SU-DHL-6 (cell line): Measurements from ENCODE around the gene GRIK5.

ENCODE experiments used
- H2AFZ ChIP-seq: fragments of 200-600 bp; sonication (generic); 2 replicates; pipeline ENCODE4 v1.6.1; 2014; ENCODE audit warnings: low read depth, mild to moderate bottlenecking, moderate library complexity, mixed read lengths, antibody characterized with exemption, low read length; ENCODE audit not compliant: severe bottlenecking
- H3F3A ChIP-seq: fragments of 200-600 bp; shearing (Covaris generic); 2 replicates; pipeline ENCODE4 v1.6.0; 2016; ENCODE audit warnings: antibody characterized with exemption, mild to moderate bottlenecking; ENCODE audit not compliant: insufficient read depth
- H3K27ac ChIP-seq: fragments of 200-600 bp; sonication (generic); 2 replicates; pipeline ENCODE4 v1.5.1; 2016; ENCODE audit warnings: low read depth, mild to moderate bottlenecking, low read length, moderate library complexity, mixed read lengths
- H3K27me3 ChIP-seq: fragments of 200-600 bp; sonication (generic), shearing (Covaris generic); 2 replicates; pipeline ENCODE4 v1.6.0; 2014; ENCODE audit warnings: mild to moderate bottlenecking, low read length
- H3K36me3 ChIP-seq: fragments of 200-600 bp; sonication (generic); 2 replicates; pipeline ENCODE4 v1.6.1; 2014; ENCODE audit warnings: mild to moderate bottlenecking, low read length, mixed read lengths
- H3K4me2 ChIP-seq: fragments of 300-600, 200-600 bp; shearing (Covaris generic), sonication (generic); 2 replicates; pipeline ENCODE4 v1.6.0; 2014; ENCODE audit warnings: low read length, low read depth, mild to moderate bottlenecking; ENCODE audit not compliant: poor library complexity, severe bottlenecking
- H3K4me3 ChIP-seq: fragments of 200-600 bp; sonication (generic); 2 replicates; pipeline ENCODE4 v1.5.1; 2014; ENCODE audit warnings: antibody characterized with exemption, low read length, mild to moderate bottlenecking, mixed read lengths; ENCODE audit not compliant: insufficient read depth, poor library complexity, severe bottlenecking
- H3K79me2 ChIP-seq: fragments of 200-600 bp; sonication (generic); 2 replicates; pipeline ENCODE4 v1.6.1; 2014; ENCODE audit warnings: mild to moderate bottlenecking, low read length, moderate library complexity; ENCODE audit not compliant: insufficient read depth
- H3K9ac ChIP-seq: fragments of 200-600 bp; sonication (generic); 2 replicates; pipeline ENCODE4 v1.7.0; 2014; ENCODE audit warnings: mild to moderate bottlenecking, low read length
- H3K9me2 ChIP-seq: fragments of 200-600 bp; sonication (generic); replicated peaks from 2 replicates; pipeline ENCODE4 v1.6.1; 2014; ENCODE audit warnings: low read length; ENCODE audit not compliant: insufficient read depth
- H3K9me3 ChIP-seq: fragments of 200-600 bp; sonication (generic); 2 replicates; pipeline ENCODE4 v1.6.1; 2014; ENCODE audit warnings: low read length, mixed read lengths; ENCODE audit not compliant: insufficient read depth
- H4K20me1 ChIP-seq: fragments of 200-600 bp; sonication (generic); 2 replicates; pipeline ENCODE4 v1.6.1; 2014; ENCODE audit warnings: low read depth, mild to moderate bottlenecking, antibody characterized with exemption, low read length, moderate library complexity, mixed read lengths
- CTCF ChIP-seq: fragments of 200-600 bp; sonication (generic); IDR thresholded peaks from one replicate; pipeline ENCODE4 v1.5.1; 2017; ENCODE audit warnings: antibody characterized with exemption, mild to moderate bottlenecking, low read length, moderate library complexity; ENCODE audit not compliant: insufficient read depth, poor library complexity, severe bottlenecking
- EZH2phosphoT487 ChIP-seq: fragments of 200-600 bp; sonication (generic), shearing (Covaris generic); conservative IDR thresholded peaks from 2 replicates; pipeline ENCODE4 v1.6.1; 2018; ENCODE audit warnings: mild to moderate bottlenecking, antibody characterized with exemption, low read length, moderate library complexity, mixed read lengths

Gene GRIK5

GRCh38 chr19:42022616-42023015 is 47.4 kb downstream of the GRIK5 start:
- Histone ChIP-seq H3K9ac (no peak overlapping the region), H3K9me3 (no peaks in the 10 kb centered on the region), H3K36me3 (no peaks in the 10 kb centered on the region), H3K4me2 (no peak overlapping the region), H3K4me3 (no peak overlapping the region), H3K27ac (no peak overlapping the region), H3K27me3 (no peaks in the 10 kb centered on the region), H4K20me1 (no peaks in the 10 kb centered on the region), H3K79me2 (no peaks in the 10 kb centered on the region), H3F3A (no peaks in the 10 kb centered on the region), H3K9me2 (no peaks in the 10 kb centered on the region), H2AFZ (no peak overlapping the region)
- TF ChIP-seq EZH2phosphoT487 (no peak), CTCF (no peak)

GRCh38 chr19:42021185-42021584 is 48.8 kb downstream of the GRIK5 start:
- no peak overlapping the region for H2AFZ ChIP-seq
- no peaks in the 10 kb centered on the region for H3K9me3 ChIP-seq
- no peak overlapping the region for H3K4me3 ChIP-seq
- no peaks in the 10 kb centered on the region for H3K9me2 ChIP-seq
- no peaks in the 10 kb centered on the region for H4K20me1 ChIP-seq
- H3K4me2 ChIP-seq: no peak overlapping the region
- no peaks in the 10 kb centered on the region for H3F3A ChIP-seq
- no peaks in the 10 kb centered on the region for H3K27me3 ChIP-seq
- no peak overlapping the region for H3K27ac ChIP-seq
- no peak for TF ChIP-seq EZH2phosphoT487
- TF ChIP-seq CTCF: no peak
- no peaks in the 10 kb centered on the region for H3K79me2 ChIP-seq
- no peak overlapping the region for H3K9ac ChIP-seq
- H3K36me3 ChIP-seq: no peaks in the 10 kb centered on the region

GRCh38 chr19:42018503-42019193 is 51.4 kb downstream of the GRIK5 start:
- no peaks in the 10 kb centered on the region for H3K9me2 ChIP-seq
- no peak overlapping the region for H3K4me3 ChIP-seq
- no peak overlapping the region for H3K4me2 ChIP-seq
- no peaks in the 10 kb centered on the region for H3K9me3 ChIP-seq
- H3K27me3 ChIP-seq: no peaks in the 10 kb centered on the region
- H3K36me3 ChIP-seq: no peaks in the 10 kb centered on the region
- TF ChIP-seq EZH2phosphoT487: no peak
- no peak for TF ChIP-seq CTCF
- H4K20me1 ChIP-seq: no peaks in the 10 kb centered on the region
- no peaks in the 10 kb centered on the region for H3F3A ChIP-seq
- H3K9ac ChIP-seq: no peak overlapping the region
- H2AFZ ChIP-seq: no peak overlapping the region
- H3K27ac ChIP-seq: no peak overlapping the region
- H3K79me2 ChIP-seq: no peaks in the 10 kb centered on the region
